Liver (tissue), 3 donors: ENCODE measurements around the gene THADA.

ENCODE experiments used
- ATF3 ChIP-seq: IDR thresholded peaks from 2 replicates; pipeline ENCODE4 v1.6.1; 2016; ENCODE audit warnings: antibody characterized with exemption
- CTCF ChIP-seq: fragments of 150-350 bp; IDR thresholded peaks from 2 replicates; pipeline ENCODE4 v1.5.1; 2017; ENCODE audit warnings: improper control_type of control experiment, low read depth, low read length; ENCODE audit not compliant: missing input control
- EGR1 ChIP-seq, 2 donors: IDR thresholded peaks; 2 replicates each; pipeline ENCODE4 v1.6.1; 2016 to 2018; ENCODE audit warnings: antibody characterized with exemption in 2 of 2, low read depth in 2 of 2
- GABPA ChIP-seq, 2 donors: IDR thresholded peaks in 1 of 2; conservative IDR thresholded peaks in 1 of 2; 2 replicates each; pipeline ENCODE4 v1.6.1; 2016; ENCODE audit warnings: antibody characterized with exemption in 2 of 2, mild to moderate bottlenecking in 1 of 2, moderate library complexity in 1 of 2
- JUND ChIP-seq, 2 donors: IDR thresholded peaks; 2 replicates each; pipeline ENCODE4 v1.6.1; 2016; ENCODE audit warnings: antibody characterized with exemption in 2 of 2
- MAX ChIP-seq: IDR thresholded peaks from 2 replicates; pipeline ENCODE4 v1.6.1; 2016; ENCODE audit warnings: antibody characterized with exemption
- RAD21 ChIP-seq, 2 donors: IDR thresholded peaks; 2 replicates each; pipeline ENCODE4 v1.6.1; 2016; ENCODE audit warnings: antibody characterized with exemption in 2 of 2, mild to moderate bottlenecking in 2 of 2
- REST ChIP-seq: IDR thresholded peaks from 2 replicates; pipeline ENCODE4 v1.6.1; 2016; ENCODE audit warnings: antibody characterized with exemption, mild to moderate bottlenecking
- SP1 ChIP-seq: IDR thresholded peaks from 2 replicates; pipeline ENCODE4 v1.6.1; 2018; ENCODE audit warnings: antibody characterized with exemption, mild to moderate bottlenecking
- ZBTB33 ChIP-seq: IDR thresholded peaks from 2 replicates; pipeline ENCODE4 v1.6.1; 2016; ENCODE audit warnings: antibody characterized with exemption
- donor health status: healthy.
- donor health status: healthy.

GRCh38 chr2:43214253-43214652, 381.6 kb downstream of the THADA start:
- TF ChIP-seq CTCF (no peak), GABPA (IDR thresholded peaks at IDR 0.05 in 1 of 2, conservative IDR thresholded peaks at IDR 0.05 in 1 of 2) (no peak), ATF3 (no peak), EGR1 (IDR thresholded peaks at IDR 0.05; ENCODE audit: low read depth in 2 of 2) (no peak), MAX (no peak), RAD21 (IDR thresholded peaks at IDR 0.05) (no peak), SP1 (no peak), JUND (IDR thresholded peaks at IDR 0.05) (no peak), REST (no peak), ZBTB33 (no peak)
